ENCODE data around the gene SOX2.

The SOX2 gene

GRCh38 chr3:181704421-181705085 is 7.2 kb upstream of the SOX2 start:
- no peak for DNase-seq

DNA sequence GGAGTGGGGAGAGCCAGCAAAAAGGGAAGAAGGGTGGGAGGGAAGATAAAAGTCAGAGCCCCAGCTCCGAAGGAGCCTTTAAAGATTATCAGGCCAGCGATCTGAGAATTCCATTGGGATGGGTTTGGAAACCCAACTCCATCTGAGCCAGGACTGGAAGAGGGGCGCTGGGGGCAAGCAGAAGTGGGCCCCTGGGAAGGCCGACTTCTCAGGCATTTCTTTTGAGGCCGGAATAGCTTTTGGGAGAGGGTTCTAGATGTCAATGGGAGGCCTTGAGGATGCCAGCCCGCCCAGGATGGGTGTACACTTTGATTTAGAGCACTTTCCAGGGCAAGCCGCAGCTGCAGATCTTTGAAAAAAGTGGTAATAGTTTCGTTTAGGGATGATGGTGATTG is 6.6 kb upstream of the SOX2 start:
- DNase-seq: no peak

GRCh38 chr3:181707980-181708379 is 3.7 kb upstream of the SOX2 start:
- no peak for DNase-seq

DNA sequence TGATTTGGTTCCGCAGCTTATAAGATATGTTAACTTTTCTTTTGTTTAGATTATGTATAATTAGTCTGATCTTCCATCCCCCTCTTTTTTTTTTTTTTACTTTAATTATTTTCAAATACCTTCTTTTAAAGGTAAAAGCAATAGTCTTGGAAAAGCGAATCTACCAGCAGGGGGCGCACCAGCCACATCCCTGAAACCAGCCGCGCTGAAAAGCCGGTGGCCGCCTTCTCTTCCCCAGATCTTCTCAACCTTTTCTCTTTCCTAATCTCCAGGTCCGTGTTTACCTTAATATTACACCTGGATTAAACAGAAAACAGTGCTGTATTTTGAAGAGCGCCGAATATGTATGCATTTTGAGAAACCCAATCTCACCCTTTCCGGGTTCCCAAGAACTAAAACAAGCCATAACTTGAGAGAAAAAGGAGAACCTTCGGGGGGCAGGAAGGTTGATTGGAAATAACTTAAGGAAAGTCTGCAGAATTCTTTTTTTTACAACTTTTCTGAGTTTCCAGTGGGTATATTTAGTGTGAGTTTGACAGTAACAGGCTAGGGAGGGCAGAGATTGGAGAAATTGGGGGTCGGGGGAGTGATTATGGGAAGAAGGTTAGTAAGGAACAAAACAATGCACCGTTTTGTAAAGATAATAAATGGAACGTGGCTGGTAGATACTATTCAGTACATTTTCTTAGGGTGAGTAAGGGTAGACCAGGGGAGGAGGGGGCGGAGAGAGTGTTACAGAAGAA is 2.0 kb upstream of the SOX2 start:
- DNase-seq: peak; percentile 53 to 67

DNA sequence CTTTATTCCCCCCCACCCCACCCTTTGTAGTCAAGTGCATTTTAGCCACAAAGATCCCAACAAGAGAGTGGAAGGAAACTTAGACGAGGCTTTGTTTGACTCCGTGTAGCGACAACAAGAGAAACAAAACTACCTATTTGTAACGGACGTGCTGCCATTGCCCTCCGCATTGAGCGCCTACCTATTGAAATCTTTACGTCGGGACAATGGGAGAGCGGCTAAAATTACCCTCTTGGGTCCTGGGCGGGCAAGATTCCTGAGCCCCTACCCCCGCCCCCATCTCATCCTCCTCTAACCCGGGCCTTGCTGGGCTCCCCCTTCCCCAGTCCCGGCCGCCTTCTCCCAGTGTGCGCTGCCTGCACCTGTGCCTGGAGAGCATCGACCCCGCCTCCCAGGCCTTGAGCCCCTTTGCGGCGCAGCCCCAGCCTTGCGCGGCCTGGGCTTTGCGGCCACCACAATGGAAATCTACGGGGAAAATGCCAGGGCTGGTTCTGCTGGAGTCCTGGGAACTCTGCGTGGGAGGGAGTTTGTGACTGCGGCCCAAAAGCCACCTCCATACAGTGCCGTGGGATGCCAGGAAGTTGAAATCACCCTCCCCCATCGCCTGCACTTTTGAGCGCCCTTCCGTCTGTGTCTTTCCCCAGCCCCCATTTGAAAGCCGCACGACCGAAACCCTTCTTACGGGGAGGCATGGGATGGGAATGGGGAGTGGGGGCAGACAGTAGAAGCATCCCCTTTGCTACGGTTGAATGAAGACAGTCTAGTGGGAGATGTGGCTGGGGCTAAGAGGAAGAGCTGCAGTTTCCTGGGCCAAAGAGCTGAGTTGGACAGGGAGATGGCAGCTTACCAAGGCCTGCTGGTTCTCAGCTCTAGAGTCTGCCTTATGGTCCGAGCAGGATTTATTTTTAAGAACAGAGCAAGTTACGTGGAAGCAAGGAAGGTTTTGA is 1.1 kb upstream of the SOX2 start:
- DNase-seq: no peak

DNA sequence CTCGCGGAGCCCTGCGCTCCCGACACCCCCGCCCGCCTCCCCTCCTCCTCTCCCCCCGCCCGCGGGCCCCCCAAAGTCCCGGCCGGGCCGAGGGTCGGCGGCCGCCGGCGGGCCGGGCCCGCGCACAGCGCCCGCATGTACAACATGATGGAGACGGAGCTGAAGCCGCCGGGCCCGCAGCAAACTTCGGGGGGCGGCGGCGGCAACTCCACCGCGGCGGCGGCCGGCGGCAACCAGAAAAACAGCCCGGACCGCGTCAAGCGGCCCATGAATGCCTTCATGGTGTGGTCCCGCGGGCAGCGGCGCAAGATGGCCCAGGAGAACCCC is 464 bp downstream of the SOX2 start:
- DNase-seq: no peak

DNA sequence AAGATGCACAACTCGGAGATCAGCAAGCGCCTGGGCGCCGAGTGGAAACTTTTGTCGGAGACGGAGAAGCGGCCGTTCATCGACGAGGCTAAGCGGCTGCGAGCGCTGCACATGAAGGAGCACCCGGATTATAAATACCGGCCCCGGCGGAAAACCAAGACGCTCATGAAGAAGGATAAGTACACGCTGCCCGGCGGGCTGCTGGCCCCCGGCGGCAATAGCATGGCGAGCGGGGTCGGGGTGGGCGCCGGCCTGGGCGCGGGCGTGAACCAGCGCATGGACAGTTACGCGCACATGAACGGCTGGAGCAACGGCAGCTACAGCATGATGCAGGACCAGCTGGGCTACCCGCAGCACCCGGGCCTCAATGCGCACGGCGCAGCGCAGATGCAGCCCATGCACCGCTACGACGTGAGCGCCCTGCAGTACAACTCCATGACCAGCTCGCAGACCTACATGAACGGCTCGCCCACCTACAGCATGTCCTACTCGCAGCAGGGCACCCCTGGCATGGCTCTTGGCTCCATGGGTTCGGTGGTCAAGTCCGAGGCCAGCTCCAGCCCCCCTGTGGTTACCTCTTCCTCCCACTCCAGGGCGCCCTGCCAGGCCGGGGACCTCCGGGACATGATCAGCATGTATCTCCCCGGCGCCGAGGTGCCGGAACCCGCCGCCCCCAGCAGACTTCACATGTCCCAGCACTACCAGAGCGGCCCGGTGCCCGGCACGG is 991 bp downstream of the SOX2 start:
- DNase-seq: no peak

DNA sequence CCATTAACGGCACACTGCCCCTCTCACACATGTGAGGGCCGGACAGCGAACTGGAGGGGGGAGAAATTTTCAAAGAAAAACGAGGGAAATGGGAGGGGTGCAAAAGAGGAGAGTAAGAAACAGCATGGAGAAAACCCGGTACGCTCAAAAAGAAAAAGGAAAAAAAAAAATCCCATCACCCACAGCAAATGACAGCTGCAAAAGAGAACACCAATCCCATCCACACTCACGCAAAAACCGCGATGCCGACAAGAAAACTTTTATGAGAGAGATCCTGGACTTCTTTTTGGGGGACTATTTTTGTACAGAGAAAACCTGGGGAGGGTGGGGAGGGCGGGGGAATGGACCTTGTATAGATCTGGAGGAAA is 1.5 kb downstream of the SOX2 start:
- DNase-seq: no peak

- no peak for DNase-seq
Observed at GRCh38 chr3:181713676-181714612, 2.2 kb downstream of the SOX2 start.

DNA sequence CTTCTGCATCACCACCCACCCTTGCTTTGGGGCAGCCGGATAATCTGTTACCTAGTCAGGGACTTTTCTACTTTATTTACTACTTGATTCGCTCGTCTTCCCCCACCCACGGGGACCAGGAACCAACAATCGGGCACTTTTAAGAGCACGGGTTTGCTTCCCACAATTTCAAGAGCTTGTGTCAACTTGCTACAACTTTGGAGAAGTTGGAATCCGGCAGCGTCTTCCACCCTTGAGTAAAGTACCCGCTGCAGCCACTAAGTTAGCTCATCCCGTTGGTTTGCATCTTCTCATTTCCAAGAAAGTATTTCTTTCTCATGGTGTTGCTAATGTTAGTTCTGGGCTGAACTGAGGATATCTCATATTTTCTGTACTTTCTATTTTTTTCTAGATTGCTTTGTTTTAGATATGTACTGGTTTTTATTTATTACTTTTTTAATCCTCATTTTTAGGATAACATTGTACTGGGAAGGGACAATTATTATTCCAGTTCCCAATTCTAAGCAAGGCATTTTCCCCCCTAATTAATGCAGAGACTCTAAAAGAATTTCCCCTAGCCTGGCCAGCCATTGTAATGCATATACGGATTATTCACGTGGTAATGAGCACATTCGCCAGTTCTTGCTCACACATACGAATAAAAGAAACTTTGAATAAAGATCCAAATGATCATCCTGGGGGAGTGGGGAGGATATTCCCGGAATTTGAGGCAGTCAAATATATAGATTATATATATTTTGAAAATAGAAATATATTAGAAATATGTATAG is 4.0 kb downstream of the SOX2 start:
- DNase-seq: no peak

GRCh38 chr3:181716966-181717365 is 5.2 kb downstream of the SOX2 start:
- no peak for DNase-seq

DNA sequence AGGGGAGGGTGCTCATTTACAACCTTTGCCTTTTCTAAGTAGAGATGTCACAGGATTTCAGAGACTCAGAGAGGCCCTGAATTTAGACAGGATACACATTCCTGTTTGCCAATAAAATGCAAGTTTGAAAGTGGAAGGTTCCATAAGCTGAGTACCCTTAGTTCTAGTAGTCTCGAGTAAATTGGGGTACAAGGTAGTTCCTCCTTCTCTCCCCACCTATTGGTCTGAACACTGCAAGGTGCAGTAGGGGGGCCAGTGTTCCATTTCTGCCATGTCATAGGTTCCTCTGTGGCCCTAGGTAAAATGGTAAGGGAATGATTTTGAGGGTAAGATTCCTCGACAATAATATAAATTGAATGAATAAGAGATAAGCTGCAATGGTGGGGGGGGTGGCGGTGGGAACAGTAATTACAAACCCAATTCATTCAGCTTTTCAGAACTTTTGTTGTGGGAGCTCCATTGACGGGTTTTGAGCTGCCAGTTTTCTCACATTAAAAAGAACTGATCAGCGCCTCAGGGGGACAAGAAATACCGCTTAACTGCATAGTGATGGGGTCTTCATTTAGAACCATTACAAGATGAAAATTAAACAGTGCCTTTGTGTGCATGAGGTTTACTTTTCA is 5.9 kb downstream of the SOX2 start:
- no peak for DNase-seq

DNA sequence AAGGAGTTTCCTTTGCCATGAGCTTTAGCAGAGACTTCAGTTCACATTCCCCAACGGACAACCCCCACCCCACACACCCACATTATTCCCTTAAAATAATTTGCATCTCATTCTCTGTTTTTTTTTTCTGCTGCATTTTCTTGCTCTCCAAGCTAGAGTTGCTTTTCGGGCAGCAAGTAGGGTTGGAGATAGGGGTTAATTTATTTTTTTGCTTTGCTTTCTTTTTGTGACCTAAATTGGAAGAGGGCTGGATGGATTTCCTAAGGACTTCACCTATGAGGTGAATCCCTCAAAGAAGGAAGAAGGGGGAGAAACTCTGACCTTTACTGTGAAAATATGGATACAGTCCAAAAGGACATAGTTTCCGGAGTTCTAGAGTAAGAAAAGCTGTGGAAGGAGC is 6.6 kb downstream of the SOX2 start:
- no peak for DNase-seq

- DNase-seq: no peak
Observed at GRCh38 chr3:181718987-181719911, 7.5 kb downstream of the SOX2 start.

DNA sequence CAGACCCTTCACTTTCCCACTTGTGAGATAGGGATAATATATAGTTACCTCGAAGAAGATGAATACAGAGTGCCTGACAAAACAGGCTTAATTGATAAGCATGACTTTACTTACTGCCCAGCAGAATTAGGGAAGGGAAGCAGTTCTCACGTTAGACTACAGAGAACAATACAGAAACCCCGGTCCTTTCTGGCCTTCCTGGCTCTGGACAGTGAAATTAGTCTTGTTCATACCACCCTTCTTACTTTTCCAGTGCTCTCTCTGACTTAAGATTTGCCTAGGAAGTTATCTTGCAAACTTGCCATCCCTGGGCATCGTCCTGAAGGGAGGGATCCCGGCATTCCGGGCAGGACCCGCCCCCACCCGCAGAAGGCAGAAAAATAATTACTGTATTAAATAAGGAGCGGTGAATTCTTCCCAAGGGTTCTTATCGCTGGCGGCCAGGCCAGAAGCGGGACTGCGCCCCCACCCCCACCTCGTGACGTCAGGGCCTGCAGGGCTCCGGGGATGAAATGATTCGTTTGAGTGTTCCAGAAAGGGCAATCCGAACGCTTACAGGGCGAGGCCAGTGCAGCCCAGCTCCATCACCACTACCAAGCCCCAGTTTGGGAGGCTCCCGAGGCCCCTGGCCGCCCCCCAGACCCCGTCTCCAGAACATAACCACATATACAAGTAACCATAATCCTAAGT is 8.4 kb downstream of the SOX2 start:
- DNase-seq: no peak

- DNase-seq: no peak
Observed at GRCh38 chr3:181721046-181721875, 9.5 kb downstream of the SOX2 start.

- DNase-seq: no peak
Observed at GRCh38 chr3:181722156-181722555, 10.4 kb downstream of the SOX2 start.
